Esophagus muscularis mucosa (tissue), 4 donors: ENCODE results near the gene HM13. TPM values are rescaled to one million over a fixed set of nuclear protein-coding genes. Genes with fewer than 3 reads are reported as not detected.
"Not testable (repeated sequence)": the region's sequence is repeated elsewhere in the genome, so short reads cannot be mapped to it uniquely, and the experiment has no call there.

ENCODE experiments used
- DNase-seq: peaks from one replicate; pipeline ENCODE4 v3.0.0-alpha.2; 2017; ENCODE audit errors: extremely low spot score
- H3K27ac ChIP-seq, 4 donors: fragments of 200-600 bp; sonication (generic); replicated peaks in 1 of 4; 1 replicate in 3 of 4; 2 replicates in 1 of 4; pipeline ENCODE4 v1.5.1; 2016 to 2019; ENCODE audit warnings: mild to moderate bottlenecking in 1 of 4
- H3K27me3 ChIP-seq, 4 donors: fragments of 200-600 bp; sonication (generic); one replicate each; pipeline versions ENCODE4 v1.5.1 to v1.6.0; 2016 to 2019
- H3K36me3 ChIP-seq, 4 donors: fragments of 200-600 bp; sonication (generic); one replicate each; pipeline ENCODE4 v1.5.1; 2016 to 2019
- H3K4me1 ChIP-seq, 4 donors: fragments of 200-600 bp; sonication (generic); one replicate each; pipeline ENCODE4 v1.5.1; 2016 to 2019
- H3K4me3 ChIP-seq, 4 donors: fragments of 200-600 bp; sonication (generic); 1 replicate in 2 of 4; 2 replicates in 2 of 4; pipeline ENCODE4 v1.5.1; 2016 to 2019; ENCODE audit warnings: mild to moderate bottlenecking in 4 of 4, moderate library complexity in 1 of 4
- H3K9me3 ChIP-seq, 4 donors: fragments of 200-600 bp; sonication (generic); 1 replicate in 3 of 4; 2 replicates in 1 of 4; pipeline ENCODE4 v1.5.1; 2016 to 2019
- EP300 ChIP-seq: sonication (generic); formaldehyde crosslinking; IDR thresholded peaks from one replicate; pipeline ENCODE4 v1.6.1; 2017; ENCODE audit warnings: antibody characterized with exemption
- POLR2A ChIP-seq: fragments of 450-650 bp; IDR thresholded peaks from one replicate; pipeline ENCODE4 v1.6.1; 2017; ENCODE audit warnings: antibody characterized with exemption, moderate library complexity, mild to moderate bottlenecking, low read depth
- POLR2AphosphoS5 ChIP-seq, 2 donors: sonication (generic); formaldehyde crosslinking; IDR thresholded peaks; one replicate each; pipeline ENCODE4 v1.6.1; 2017; ENCODE audit warnings: antibody characterized with exemption in 2 of 2
- WGBS: methylation state at CpG from one replicate; pipeline ENCODE4 v1.1.5; 2018; 5-methylcytosine and 5-hydroxymethylcytosine counted together
- intact Hi-C: fragments of 100-400 bp; cut with DNase I; formaldehyde crosslinking; loops from one replicate; pipeline ENCODE4 v1.15.1; 2023
- total RNA-seq, 4 donors: library from RNA; depleted of rRNA; stranded (reverse); fragments of >200 nt; gene quantifications; one replicate each; pipeline versions ENCODE4 v1.1.0 to v1.2.1, GENCODE V29; 2016
- TF ChIP-seq, protein P1 (sequence below), 3 experiments: fragments of 200-600 bp in 2 of 3; fragments of 450-650 bp in 1 of 3; sonication (generic) in 2 of 3; IDR thresholded peaks; one replicate each; pipeline ENCODE4 v1.5.1; 2017 to 2019; ENCODE audit warnings: antibody characterized with exemption in 3 of 3, mild to moderate bottlenecking in 2 of 3, moderate library complexity in 1 of 3

HM13 gene, protein sequence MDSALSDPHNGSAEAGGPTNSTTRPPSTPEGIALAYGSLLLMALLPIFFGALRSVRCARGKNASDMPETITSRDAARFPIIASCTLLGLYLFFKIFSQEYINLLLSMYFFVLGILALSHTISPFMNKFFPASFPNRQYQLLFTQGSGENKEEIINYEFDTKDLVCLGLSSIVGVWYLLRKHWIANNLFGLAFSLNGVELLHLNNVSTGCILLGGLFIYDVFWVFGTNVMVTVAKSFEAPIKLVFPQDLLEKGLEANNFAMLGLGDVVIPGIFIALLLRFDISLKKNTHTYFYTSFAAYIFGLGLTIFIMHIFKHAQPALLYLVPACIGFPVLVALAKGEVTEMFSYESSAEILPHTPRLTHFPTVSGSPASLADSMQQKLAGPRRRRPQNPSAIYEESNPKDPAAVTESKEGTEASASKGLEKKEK
- total RNA-seq, result 10 to 100 TPM; 41.5 to 67.7 (median 47.6) TPM

DNA sequence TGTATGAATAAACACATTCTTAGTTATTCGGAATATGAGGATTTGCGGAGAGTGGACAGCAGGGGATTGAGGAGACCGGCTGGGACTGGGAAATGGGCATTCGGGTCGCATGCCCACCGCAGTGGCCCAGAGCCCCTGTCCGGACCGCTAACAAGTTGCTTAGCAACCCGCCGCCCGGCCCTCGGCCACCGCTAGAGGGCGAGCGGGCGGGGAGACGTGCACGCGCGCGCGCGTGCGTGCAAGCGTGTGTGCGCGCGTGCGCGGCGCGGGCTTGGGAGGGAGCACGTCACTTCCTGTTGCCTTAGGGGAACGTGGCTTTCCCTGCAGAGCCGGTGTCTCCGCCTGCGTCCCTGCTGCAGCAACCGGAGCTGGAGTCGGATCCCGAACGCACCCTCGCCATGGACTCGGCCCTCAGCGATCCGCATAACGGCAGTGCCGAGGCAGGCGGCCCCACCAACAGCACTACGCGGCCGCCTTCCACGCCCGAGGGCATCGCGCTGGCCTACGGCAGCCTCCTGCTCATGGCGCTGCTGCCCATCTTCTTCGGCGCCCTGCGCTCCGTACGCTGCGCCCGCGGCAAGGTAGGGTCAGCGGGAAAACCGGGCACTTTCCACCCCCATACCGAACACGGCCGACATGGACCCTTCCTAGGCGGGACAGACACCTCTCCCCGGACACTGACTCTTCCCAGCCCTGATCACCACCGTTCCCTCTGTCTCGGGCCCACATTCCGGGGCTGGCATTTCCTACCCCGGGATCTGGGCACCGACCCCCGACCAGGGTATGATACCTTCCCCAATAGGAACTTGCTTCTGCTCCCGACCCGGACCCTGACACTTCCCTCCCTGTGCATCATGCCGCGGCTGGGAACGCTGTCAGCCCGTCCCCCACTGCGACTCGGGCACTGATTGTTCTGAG lies at the start of gene HM13:
HM13 (plus strand) TSS at position 289 of the 918 bp plus-strand sequence; CDS start at position 399, 110 bp downstream.
- Histone ChIP-seq H3K27ac (peak within 1 kb of the TSS; percentile 81 to 86 (median 83)), H3K9me3 (no peaks in the 10 kb centered on the region), H3K27me3 (no peaks in the 10 kb centered on the region), H3K36me3 (peaks cover 0 to 14% (median 0%) of the 10 kb centered on the region in 4 donors), H3K4me3 (peak within 1 kb of the TSS; percentile 75 to 96 (median 92)), H3K4me1 (peaks cover 29 to 49% (median 45%) of the 10 kb centered on the region in 4 donors)
- 0% methylated on average over 34 of the region's 86 CpGs for WGBS
- intact Hi-C loops, result no loop called here
- TF ChIP-seq, protein P1, sequence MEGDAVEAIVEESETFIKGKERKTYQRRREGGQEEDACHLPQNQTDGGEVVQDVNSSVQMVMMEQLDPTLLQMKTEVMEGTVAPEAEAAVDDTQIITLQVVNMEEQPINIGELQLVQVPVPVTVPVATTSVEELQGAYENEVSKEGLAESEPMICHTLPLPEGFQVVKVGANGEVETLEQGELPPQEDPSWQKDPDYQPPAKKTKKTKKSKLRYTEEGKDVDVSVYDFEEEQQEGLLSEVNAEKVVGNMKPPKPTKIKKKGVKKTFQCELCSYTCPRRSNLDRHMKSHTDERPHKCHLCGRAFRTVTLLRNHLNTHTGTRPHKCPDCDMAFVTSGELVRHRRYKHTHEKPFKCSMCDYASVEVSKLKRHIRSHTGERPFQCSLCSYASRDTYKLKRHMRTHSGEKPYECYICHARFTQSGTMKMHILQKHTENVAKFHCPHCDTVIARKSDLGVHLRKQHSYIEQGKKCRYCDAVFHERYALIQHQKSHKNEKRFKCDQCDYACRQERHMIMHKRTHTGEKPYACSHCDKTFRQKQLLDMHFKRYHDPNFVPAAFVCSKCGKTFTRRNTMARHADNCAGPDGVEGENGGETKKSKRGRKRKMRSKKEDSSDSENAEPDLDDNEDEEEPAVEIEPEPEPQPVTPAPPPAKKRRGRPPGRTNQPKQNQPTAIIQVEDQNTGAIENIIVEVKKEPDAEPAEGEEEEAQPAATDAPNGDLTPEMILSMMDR (IDR thresholded peaks at IDR 0.05), result peak; percentile 97 to 99 (median 98)
- peak; percentile 86 to 92 for TF ChIP-seq POLR2AphosphoS5 (IDR thresholded peaks at IDR 0.05)
- peak; percentile 89 for TF ChIP-seq POLR2A
- TF ChIP-seq EP300, result no peak
- peak; percentile 96 for DNase-seq

DNA sequence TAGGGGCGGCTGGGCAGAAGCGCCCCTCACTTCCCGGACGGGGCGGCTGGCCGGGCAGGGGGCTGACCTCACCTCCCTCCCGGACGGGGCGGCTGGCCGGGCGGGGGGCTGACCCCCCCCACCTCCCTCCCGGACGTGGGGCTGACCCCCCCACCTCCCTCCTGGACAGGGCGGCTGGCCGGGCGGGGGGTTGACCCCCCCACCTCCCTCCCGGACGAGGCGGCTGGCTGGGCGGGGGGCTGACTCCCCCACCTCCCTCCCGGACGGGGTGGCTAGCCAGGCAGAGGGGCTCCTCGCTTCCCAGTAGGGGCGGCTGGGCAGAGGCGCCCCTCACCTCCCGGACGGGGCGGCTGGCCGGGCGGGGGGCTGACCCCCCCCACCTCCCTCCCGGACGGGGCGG lies 43.3 kb upstream of the HM13 start:
- H3K27ac ChIP-seq, H3K9me3 ChIP-seq, DNase-seq, intact Hi-C loops, H3K4me3 ChIP-seq, H3K36me3 ChIP-seq: not testable (repeated sequence)
- H3K4me1 ChIP-seq, result peaks cover 8 to 27% (median 21%) of the 10 kb centered on the region in 4 donors
- peaks cover 0 to 12% (median 8%) of the 10 kb centered on the region in 4 donors for H3K27me3 ChIP-seq
- WGBS, result no CpG with 5 or more reads among the region's 33 CpGs

DNA sequence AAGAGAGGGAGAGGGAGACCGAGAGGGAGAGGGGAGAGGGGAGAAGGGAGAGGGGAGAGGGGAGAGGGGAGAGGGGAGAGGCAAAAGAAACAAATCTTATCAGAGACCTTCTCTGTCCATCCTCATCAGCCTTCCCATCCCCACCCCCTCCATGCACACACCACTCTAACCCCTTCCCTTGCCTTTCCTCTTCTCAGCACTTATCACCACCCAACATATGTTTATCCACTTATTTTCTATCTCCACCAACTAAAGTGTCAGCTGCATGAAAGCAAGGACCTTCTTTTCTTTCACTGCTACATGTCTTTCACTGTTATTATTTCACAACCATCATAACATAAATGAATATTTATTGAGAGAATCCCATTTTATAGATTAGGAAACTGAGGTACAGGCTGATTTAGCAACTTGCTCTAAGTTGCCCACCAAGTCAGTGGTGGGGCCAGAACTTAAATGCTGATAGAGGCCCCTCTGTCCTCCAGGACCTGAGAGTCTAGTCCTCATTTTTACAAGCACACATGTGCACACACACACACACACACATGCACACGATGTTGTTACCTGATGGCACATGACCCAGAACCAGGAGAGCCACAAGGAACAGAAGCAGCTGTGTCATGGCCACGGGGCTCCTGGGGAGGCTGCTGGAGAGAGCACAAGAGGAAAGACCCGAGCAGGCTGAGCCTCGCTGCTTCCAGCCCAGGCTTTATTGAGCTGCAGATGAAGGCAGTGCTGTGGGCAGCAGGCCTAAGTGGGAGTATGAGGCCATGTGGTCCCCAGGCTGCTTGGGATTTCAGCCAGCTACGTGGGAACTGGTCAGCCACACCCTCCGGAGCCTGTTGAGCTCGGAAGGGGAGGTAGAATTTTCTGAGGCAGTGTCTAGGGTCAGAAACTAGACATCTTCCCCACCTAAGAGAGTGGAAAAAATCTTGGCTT lies 41.6 kb upstream of the HM13 start:
- Histone ChIP-seq H3K36me3 (no peaks in the 10 kb centered on the region), H3K27me3 (peaks cover 0 to 21% (median 8%) of the 10 kb centered on the region in 4 donors), H3K4me3 (no peak overlapping the region), H3K4me1 (peaks cover 8 to 39% (median 23%) of the 10 kb centered on the region in 4 donors), H3K9me3 (no peaks in the 10 kb centered on the region), H3K27ac (peak overlapping the region in 1 of 4 donors; percentile 26)
- WGBS, result 46% methylated on average over 8 of the region's 8 CpGs
- TF ChIP-seq, protein P1 (IDR thresholded peaks at IDR 0.05), result no peak
- TF ChIP-seq EP300 (no peak), POLR2A (no peak), POLR2AphosphoS5 (IDR thresholded peaks at IDR 0.05) (no peak)
- intact Hi-C loops, result no loop called here
- DNase-seq, result no peak

DNA sequence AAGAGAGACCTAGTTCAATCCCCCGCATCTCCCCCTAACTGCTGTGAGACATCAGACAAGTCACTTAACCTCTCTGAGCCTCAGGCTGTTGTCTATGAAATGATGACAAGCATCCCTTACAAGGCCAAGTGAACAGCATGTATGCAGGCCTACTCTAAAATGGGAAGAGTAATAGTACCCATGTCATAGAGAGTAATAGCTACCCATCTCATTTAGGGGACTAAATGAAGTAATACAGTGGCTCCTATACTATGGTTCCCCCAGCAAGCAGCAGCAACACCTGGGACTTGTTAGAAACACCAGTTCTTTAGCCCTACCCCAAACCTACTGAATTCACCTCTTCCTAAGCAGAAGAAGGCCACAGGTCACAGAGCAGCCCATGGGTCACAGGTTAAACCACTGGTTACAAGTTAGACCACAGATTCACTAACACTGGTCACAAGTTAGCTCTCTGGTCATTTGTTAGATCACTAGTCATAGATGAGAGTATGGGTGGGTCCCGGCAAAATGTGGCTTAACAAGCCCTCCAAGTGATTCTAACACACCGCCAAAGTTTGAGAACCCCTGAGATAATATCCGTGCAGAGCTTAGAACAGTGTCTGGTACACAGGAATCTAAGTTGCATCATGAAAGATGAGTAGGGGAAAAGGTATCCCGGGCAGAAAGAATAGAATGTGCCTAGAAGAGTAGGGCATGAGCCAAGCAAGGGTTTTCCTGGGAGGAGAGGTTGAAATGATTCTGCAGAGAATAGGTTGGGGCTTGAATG lies 40.7 kb upstream of the HM13 start:
- H3K4me3 ChIP-seq, result no peak overlapping the region
- no peak for DNase-seq
- no peaks in the 10 kb centered on the region for H3K36me3 ChIP-seq
- intact Hi-C loops, result no loop called here
- H3K27ac ChIP-seq, result peak overlapping the region in 1 of 4 donors; percentile 26
- peaks cover 8 to 39% (median 23%) of the 10 kb centered on the region in 4 donors for H3K4me1 ChIP-seq
- H3K9me3 ChIP-seq, result no peaks in the 10 kb centered on the region
- TF ChIP-seq POLR2AphosphoS5 (IDR thresholded peaks at IDR 0.05) (no peak), EP300 (no peak), POLR2A (no peak)
- TF ChIP-seq, protein P1 (IDR thresholded peaks at IDR 0.05), result no peak
- H3K27me3 ChIP-seq, result peaks cover 0 to 21% (median 8%) of the 10 kb centered on the region in 4 donors
- WGBS, result 85% methylated on average over 5 of the region's 5 CpGs
